Measurements from ENCODE around the gene PLCB3. TPM values are rescaled to one million over a fixed set of nuclear protein-coding genes. Genes with fewer than 3 reads are reported as not detected.

Gene PLCB3
- total RNA-seq (2014; rRNA removed; shearing (Covaris generic)), result 10.4 and 12.1 TPM in 2 replicates
- 20.0 and 21.5 TPM in 2 replicates for polyA plus RNA-seq (2015; cell fraction: cytosol; rRNA removed)
- 37.2 and 39.7 TPM in 2 replicates for polyA plus RNA-seq (2015; cell fraction: nucleus; rRNA removed)

DNA sequence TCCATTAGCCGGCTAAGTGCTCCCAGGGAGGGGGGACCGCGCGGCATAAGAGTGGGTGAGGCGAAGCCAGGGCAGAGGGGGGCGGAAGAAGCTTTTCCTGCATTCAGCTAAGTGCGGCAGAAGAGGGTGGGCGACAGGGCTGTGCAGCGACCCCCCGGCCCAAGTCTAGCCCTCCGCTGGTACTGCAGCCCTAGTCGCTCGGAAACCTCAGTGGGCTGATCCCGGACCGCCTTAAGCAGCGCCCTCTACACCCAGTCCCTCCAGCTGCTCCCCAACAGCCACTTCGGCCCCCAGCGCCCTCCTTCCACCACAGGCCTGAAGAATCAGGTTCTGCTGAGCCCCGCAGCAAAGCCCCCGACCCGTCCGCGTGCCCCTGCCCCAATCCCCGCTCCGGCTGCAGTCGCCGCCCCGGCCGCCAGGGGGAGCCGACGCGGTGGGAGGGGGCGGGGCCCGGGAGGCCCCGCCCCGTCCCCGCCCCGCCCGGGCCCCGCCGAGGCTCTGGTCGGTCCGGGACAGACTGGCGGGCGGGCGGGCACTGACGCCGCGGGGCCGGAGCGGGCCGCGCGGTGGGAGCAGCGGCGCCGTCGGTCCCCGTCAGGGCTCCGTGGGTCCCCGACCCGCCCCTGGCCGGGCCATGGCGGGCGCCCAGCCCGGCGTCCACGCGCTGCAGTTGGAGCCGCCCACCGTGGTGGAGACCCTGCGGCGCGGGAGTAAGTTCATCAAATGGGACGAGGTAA, at the start of gene PLCB3:
PLCB3 (plus strand) TSS at position 515 of the 737 bp plus-strand sequence; CDS start at position 635, 120 bp downstream.
- DNase-seq (ENCODE audit: low read depth, low spot score), result no peak
- in situ Hi-C loops (cut with HindIII; ENCODE audit: low pct_unique_long_range_greater_than_20kb, low sequenced_read_pairs), result no loop called here

DNA sequence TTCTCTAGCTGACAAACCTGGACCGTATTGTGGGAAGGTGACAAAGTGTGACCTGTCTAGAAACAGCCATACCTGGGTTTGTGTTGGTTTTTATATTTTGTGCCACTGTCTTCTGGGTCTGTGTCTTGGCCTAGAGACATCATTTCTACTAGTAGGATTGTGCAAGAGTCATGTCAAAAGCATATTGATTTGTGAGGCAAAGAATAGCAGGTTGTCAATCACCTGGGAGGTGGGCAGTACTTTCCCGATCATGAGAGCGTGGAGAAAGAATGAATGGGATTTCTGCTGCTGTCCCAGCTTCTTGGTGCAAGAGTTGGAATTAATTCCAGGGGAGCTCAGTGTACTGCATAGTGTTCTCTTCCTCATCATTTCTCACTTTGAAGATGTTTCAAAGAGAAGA, 49.8 kb upstream of the PLCB3 start:
- in situ Hi-C loops (cut with HindIII; ENCODE audit: low pct_unique_long_range_greater_than_20kb, low sequenced_read_pairs), result no loop called here
- no peak for DNase-seq (ENCODE audit: low read depth, low spot score)

DNA sequence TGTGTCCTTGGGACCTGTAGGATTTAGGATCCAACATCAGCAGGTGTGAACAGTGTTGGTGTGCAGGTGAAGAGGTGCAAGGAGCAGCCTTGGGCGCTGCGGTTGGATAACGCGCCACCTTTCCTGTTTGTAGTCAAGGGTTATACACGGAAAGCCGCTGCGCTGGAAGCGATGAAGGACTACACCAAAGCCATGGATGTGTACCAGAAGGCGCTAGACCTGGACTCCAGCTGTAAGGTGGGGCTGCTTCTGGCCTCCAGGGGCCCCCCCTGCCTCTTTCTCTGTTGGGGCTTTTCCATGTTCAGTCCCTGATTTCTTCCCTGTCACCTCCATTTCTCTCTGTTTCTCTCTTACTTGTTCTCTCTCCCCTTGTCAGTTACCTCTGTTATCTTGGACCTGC, 48.3 kb upstream of the PLCB3 start:
- in situ Hi-C loops (cut with HindIII; ENCODE audit: low pct_unique_long_range_greater_than_20kb, low sequenced_read_pairs), result no loop called here

DNA sequence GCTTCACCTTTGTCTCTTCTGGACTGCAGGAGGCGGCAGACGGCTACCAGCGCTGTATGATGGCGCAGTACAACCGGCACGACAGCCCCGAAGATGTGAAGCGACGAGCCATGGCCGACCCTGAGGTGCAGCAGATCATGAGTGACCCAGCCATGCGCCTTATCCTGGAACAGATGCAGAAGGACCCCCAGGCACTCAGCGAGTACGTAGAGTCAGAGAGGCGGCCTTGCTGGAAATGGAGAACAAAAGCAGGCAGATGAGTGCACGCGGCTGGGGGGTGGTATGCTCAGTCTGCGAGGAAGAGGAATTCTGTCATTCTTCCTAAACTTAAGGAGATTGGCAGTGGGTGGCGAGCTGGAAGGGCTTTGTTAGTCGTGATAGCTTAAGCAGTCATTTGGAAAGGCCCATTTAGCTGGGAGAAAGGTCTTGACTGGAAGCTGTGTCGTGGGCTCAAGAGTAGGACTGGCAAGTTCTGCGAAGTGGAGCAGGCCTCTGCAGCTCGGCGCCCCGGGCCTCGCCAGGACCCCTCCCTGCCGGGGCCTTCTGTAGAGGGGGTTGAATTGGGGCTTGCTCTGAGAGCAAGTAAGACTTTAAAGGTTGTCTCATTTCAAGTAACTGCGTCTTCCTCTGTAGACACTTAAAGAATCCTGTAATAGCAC, 47.8 kb upstream of the PLCB3 start:
- in situ Hi-C loops (cut with HindIII; ENCODE audit: low pct_unique_long_range_greater_than_20kb, low sequenced_read_pairs), result no loop called here
- DNase-seq (ENCODE audit: low read depth, low spot score), result no peak

More for the DNA sequence above, 48.3 kb upstream of the PLCB3 start:
- DNase-seq (ENCODE audit: low read depth, low spot score), result no peak

DNA sequence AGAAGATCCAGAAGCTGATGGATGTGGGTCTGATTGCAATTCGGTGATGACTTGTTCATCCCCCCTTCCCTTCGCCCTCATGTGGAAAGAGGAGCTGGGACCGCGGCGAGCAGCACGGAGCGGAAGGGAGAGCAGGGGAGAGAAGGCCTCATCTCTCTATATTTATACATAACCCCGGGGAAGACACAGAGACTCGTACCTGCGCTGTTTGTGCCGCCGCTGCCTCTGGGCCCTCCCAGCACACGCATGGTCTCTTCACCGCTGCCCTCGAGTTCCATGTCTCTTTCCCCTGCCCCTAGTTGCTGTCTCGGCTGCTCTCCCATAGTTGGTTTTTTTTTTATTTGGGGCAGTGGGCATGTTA, 47.3 kb upstream of the PLCB3 start:
- DNase-seq (ENCODE audit: low read depth, low spot score), result no peak
- in situ Hi-C loops (cut with HindIII; ENCODE audit: low pct_unique_long_range_greater_than_20kb, low sequenced_read_pairs), result no loop called here

DNA sequence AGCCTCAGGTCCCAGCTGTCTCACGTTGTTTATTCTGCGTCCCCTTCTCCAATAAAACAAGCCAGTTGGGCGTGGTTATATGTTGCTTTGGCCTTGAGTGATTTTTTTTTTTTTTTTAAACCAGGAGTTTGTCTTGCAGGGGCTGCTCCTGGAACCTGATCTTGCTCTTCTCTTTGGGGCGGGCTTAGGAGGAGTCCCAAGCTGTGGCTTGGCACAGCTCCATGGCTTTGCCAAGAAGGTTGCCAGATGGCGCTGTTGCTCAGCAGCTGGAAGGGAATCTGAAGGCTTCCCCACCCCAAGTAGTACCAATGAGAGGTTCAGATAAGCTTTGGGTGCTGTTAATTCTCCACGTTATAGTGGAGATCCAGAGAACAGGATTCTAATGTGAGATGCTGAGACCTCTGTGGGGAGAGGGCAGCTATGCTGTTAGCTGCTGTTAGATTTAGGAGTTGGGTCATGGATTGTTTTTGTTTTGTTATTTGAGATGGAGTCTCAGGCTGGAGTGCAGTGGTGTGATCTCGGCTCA, 46.8 kb upstream of the PLCB3 start:
- peak; percentile 84 for DNase-seq (ENCODE audit: low read depth, low spot score)
- in situ Hi-C loops (cut with HindIII; ENCODE audit: low pct_unique_long_range_greater_than_20kb, low sequenced_read_pairs), result no loop called here

DNA sequence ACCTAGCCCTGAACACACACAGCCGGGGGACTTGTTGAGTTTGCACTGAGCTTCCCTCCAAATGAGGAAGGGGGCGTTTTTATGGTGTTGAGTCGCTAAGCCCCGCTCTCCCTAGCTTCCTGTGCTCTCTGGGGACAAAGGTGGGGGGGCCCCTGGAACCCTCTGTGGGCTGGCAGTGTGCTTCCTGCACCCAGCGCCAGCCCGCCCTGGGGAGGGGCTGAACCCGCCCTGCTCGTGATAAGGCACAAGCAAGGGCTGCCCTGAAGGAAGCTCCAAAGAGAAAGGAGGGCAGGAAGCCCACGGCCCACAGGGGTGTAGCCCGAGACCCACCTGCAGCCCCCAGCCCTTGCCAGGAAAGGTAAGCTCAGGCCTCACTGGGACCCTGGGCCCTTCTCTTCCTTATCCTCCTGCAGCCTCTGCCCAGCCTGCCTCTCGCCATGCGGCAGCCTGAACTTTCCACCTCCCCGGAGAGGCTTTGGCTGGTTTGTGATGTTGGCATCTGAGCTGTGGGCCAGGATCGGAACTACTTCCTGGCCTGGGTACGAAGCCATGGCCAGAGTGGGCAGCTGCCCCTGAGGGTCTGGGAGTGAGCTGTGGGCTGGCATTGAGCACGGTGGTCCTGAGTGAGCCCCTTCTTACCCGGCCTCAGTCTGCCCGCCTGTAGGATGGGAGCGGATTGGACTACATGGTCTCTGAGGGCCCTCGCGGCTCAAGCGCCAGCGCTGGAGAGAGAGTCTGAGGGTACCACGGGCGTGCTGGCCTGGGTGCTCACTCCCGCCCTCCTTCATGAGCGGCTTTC, 44.7 kb upstream of the PLCB3 start, which contains the start of gene FERMT3:
FERMT3 (plus strand) TSS at position 265 of the 799 bp plus-strand sequence. CDS start 644 bp downstream, outside the sequence.
- no peak for DNase-seq (ENCODE audit: low read depth, low spot score)
- in situ Hi-C loops (cut with HindIII; ENCODE audit: low pct_unique_long_range_greater_than_20kb, low sequenced_read_pairs), result no loop called here

DNA sequence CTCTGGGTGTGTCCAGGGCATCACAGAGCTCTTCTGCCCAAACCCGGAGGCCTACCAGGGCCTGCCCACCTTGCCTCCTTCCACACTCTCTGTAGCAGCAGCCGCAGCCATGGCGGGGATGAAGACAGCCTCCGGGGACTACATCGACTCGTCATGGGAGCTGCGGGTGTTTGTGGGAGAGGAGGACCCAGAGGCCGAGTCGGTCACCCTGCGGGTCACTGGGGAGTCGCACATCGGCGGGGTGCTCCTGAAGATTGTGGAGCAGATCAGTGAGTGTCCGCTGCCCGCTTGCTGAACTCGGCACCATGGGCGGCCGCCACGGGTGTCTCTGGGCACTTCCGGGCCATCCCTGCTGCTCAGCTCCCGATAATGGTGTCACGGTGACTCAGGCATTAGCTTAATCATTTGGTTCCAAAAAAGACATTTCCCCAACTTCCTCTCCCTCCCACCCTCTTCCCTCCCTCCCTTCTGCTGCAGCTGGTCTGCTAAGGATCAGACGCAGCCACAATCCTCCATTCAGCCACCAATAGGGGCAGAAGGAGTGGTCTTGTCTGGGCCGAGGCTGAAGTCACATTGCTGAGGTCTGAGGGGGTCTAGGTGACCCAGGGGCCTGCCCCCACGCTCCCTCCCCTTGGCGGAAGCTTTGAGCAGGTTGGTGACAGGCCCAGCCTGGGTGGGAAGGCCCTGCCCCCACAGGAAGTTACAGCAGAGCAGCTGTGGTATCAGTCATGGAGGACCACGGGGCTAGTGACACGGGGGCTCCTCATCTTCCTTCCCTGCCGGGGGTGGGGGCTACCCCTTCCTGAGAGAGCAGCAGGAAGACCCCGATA, 43.9 kb upstream of the PLCB3 start:
- in situ Hi-C loops (cut with HindIII; ENCODE audit: low pct_unique_long_range_greater_than_20kb, low sequenced_read_pairs), result no loop called here
- no peak for DNase-seq (ENCODE audit: low read depth, low spot score)

DNA sequence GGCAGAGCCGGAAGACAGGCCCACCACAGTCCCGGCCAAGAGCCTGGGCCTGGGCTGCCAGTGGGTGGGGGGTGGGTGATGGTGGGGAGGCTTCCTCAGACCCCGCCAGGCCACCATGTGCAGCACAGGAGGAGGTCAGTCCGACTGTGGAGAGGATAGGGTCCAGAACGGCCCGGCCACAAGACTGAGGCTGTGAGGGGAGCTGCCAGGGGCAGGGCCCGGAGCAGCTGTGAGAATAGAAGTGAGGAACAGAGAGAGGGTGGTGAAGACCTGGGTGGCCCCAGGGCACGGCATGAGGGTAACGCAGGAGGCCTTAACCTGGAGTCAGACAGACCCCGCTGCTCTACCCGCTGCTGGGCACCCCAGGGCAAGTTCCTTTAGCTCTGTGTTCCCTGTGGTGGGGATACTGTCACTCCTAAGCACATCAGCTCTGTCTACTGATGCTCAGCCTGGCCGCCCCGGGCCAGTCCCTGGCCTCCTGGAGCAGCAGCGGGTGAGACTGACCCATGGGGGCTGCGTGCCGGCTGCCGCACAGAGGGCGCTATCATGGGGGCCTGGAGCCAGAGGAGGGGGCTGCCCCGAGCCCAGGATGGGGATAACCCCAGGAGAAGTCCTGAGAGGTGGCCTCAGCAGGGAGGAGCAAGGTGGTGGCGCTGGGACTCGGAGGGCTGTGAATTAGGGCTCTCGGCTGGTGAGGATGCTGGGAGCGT, 43.1 kb upstream of the PLCB3 start:
- in situ Hi-C loops (cut with HindIII; ENCODE audit: low pct_unique_long_range_greater_than_20kb, low sequenced_read_pairs), result no loop called here

DNA sequence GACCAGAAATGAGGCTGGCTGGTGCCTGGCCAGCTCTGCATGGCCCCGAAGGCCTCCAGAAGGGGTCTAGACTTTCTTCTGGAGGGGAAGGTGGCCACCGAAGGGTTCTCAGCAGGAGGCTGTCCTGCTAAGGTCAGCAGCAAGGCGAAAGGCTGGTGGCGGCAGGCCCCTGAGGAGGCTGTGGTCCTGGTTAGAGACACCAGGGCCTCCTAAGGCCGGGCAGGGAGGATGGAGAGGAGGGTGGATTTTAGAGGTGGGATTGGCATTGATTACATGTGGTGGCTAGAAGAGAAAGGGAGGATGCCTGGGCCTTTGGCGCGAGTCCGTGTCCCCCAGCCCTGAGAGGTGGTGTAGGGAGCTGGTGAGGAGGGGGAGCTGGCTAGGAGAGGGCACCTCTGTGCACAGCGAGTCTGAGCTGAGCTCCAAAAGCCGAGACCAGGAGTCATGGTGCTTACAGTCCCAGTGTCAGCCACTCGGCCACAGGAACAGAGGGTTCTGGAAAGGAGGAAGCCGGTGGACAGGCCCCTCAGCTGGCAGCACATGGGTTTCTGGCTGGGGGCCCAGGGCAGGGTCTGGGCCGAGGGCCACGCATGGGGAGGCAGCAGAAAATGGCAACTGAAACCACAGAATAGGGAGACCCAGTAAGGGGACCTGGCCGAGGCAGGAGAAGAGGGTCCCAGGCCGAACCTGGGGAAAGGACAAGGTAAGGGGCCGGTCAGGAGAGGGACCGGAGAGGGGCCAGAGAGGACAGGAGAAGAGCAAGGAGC, 42.4 kb upstream of the PLCB3 start:
- in situ Hi-C loops (cut with HindIII; ENCODE audit: low pct_unique_long_range_greater_than_20kb, low sequenced_read_pairs), result no loop called here
- DNase-seq (ENCODE audit: low read depth, low spot score), result no peak

More for the DNA sequence above, 43.1 kb upstream of the PLCB3 start:
- no peak for DNase-seq (ENCODE audit: low read depth, low spot score)

DNA sequence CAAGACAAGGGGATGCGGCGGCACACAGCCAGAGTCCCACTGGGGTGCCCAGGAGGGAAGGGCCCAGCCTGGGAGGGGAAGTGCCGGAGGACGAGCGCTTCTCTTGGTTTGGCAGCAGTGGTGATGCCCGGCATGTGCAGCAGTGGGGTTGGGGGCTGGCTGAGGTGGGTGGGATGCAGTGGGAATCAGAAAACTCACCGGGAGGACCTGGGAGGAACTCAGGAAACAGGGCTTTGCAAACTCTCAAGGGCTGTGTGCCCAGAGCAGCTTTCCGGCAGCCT, 41.8 kb upstream of the PLCB3 start:
- no peak for DNase-seq (ENCODE audit: low read depth, low spot score)
- in situ Hi-C loops (cut with HindIII; ENCODE audit: low pct_unique_long_range_greater_than_20kb, low sequenced_read_pairs), result no loop called here

DNA sequence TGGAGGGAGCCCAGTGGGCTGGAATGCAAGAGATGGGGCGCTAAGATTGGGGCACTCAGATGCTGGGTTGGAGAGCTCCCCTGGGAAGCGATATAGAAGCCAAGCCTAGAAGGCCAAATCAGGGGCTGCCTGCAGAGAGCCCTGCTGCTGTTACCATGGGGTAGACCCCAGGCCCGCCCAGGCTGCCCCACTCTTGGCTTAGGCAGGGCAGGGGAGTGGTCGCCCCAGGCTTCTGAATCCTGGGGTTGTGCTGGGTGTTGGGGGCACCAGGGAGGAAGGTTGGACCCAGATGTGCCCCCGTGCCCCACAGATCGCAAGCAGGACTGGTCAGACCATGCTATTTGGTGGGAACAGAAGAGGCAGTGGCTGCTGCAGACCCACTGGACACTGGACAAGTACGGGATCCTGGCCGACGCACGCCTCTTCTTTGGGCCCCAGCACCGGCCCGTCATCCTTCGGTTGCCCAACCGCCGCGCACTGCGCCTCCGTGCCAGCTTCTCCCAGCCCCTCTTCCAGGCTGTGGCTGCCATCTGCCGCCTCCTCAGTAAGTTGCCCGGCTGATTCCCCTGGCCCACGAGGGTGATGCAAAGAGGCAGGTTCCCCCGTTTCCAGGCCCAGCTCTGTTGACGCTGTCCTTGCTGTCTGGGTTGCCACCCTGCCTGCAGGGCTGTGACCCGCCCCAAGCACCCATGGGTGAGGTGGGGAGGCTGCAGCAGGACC, 40.9 kb upstream of the PLCB3 start:
- in situ Hi-C loops (cut with HindIII; ENCODE audit: low pct_unique_long_range_greater_than_20kb, low sequenced_read_pairs), result no loop called here
- no peak for DNase-seq (ENCODE audit: low read depth, low spot score)

DNA sequence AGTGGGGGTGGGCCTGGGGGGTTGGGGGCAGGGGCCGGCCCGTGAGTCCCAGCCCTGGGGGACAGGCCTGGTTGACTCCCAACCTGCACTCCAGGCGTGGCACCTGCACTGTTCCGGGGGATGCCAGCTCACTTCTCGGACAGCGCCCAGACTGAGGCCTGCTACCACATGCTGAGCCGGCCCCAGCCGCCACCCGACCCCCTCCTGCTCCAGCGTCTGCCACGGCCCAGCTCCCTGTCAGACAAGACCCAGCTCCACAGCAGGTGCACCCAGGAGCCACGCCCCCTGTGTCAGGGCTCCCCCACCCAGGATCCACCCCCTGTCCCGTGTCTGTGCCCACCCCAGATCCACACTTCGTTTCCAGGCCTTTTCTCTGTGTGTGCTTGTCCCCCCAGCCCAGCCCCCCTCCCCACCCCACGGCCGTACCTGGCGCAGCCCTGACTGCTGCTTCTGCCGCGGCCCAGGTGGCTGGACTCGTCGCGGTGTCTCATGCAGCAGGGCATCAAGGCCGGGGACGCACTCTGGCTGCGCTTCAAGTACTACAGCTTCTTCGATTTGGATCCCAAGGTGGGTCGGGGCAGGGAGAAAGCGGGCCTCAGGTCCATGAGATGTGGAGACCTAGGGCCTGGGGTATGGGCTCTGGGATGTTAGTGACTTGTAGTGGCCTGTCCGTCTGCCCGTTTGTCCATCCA, 40.0 kb upstream of the PLCB3 start:
- no peak for DNase-seq (ENCODE audit: low read depth, low spot score)
- in situ Hi-C loops (cut with HindIII; ENCODE audit: low pct_unique_long_range_greater_than_20kb, low sequenced_read_pairs), result no loop called here

DNA sequence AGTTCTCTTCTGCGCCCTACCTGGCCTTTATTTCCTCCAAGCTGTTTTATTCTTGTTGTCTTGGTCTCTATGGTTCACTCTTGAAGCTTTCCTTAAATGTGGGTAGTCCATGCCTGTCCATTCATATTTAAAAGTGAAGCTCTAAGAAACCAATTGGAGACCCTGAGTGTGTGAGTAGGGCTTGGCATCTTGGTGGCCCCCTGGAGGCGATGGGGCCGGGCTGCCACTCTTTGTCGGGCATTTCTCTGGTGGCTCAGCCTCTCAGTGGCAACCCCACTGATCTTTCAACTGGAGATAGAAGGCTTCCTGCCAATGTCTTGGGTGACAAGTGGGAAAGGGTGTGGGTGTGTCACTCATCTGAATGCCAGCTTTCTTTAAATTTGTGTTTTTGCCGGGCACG, 34.5 kb upstream of the PLCB3 start:
- DNase-seq (ENCODE audit: low read depth, low spot score), result no peak
- in situ Hi-C loops (cut with HindIII; ENCODE audit: low pct_unique_long_range_greater_than_20kb, low sequenced_read_pairs), result no loop called here
